Loucy (cell line): ENCODE measurements around the gene DAB1.

Source experiments
- CTCF ChIP-seq: fragments of 200-600 bp; sonication (generic); conservative IDR thresholded peaks from 2 replicates; pipeline ENCODE4 v1.5.1; 2014; ENCODE audit warnings: mild to moderate bottlenecking, antibody characterized with exemption, low read length
- EZH2phosphoT487 ChIP-seq: fragments of 200-600 bp; IDR thresholded peaks from 2 replicates; pipeline ENCODE4 v1.6.1; 2018; ENCODE audit warnings: antibody characterized with exemption, mild to moderate bottlenecking, moderate library complexity, borderline replicate concordance

- no peak for TF ChIP-seq CTCF
- no peak for TF ChIP-seq EZH2phosphoT487
These were observed 93.9 kb downstream of the DAB1 start for GRCh38 chr1:57329937-57330336.
